Liver (tissue), 9 donors: Measurements from ENCODE around the gene OGG1. TPM values are rescaled to one million over a fixed set of nuclear protein-coding genes. Genes with fewer than 3 reads are reported as not detected.

Experiments
- DNase-seq: peaks from one replicate; pipeline ENCODE4 v3.0.0-alpha.2; 2017; ENCODE audit warnings: low spot score
- H3K27ac ChIP-seq, 2 donors: one replicate each; pipeline ENCODE4 v1.7.0; 2013; ENCODE audit warnings: inconsistent platforms in 2 of 2, low read length in 2 of 2, control low read depth in 1 of 2, low read depth in 1 of 2, mild to moderate bottlenecking in 1 of 2
- H3K27me3 ChIP-seq, 4 donors: one replicate each; pipeline versions ENCODE4 v1.6.1 to v1.7.0; 2013; ENCODE audit warnings: low read length in 3 of 4, inconsistent platforms in 1 of 4, mild to moderate bottlenecking in 1 of 4, moderate library complexity in 1 of 4; ENCODE audit not compliant: control insufficient read depth in 4 of 4, insufficient read depth in 4 of 4
- H3K36me3 ChIP-seq, 4 donors: one replicate each; pipeline versions ENCODE4 v1.6.1 to v1.7.0; 2013; ENCODE audit warnings: low read length in 3 of 4, mild to moderate bottlenecking in 3 of 4, low read depth in 1 of 4, moderate library complexity in 1 of 4; ENCODE audit not compliant: control insufficient read depth in 4 of 4, insufficient read depth in 3 of 4
- H3K4me1 ChIP-seq, 4 donors: one replicate each; pipeline versions ENCODE4 v1.6.1 to v1.7.0; 2013; ENCODE audit warnings: low read length in 3 of 4, mild to moderate bottlenecking in 3 of 4, moderate library complexity in 1 of 4; ENCODE audit not compliant: control insufficient read depth in 4 of 4, insufficient read depth in 4 of 4
- H3K4me3 ChIP-seq, 3 donors: one replicate each; pipeline versions ENCODE4 v1.6.1 to v1.7.0; 2013; ENCODE audit warnings: low read length in 3 of 3, control low read depth in 1 of 3, low read depth in 1 of 3, mild to moderate bottlenecking in 1 of 3
- H3K9ac ChIP-seq, 2 donors: one replicate each; pipeline ENCODE4 v1.7.0; 2013; ENCODE audit warnings: low read length in 2 of 2, mild to moderate bottlenecking in 2 of 2, moderate library complexity in 2 of 2, control low read depth in 1 of 2, low read depth in 1 of 2
- H3K9me3 ChIP-seq, 4 donors: one replicate each; pipeline versions ENCODE4 v1.6.1 to v1.7.0; 2013; ENCODE audit warnings: low read length in 3 of 4; ENCODE audit not compliant: control insufficient read depth in 4 of 4
- ATF3 ChIP-seq: IDR thresholded peaks from 2 replicates; pipeline ENCODE4 v1.6.1; 2016; ENCODE audit warnings: antibody characterized with exemption
- EGR1 ChIP-seq, 2 donors: IDR thresholded peaks; 2 replicates each; pipeline ENCODE4 v1.6.1; 2016 to 2018; ENCODE audit warnings: antibody characterized with exemption in 2 of 2, low read depth in 2 of 2
- FOXA1 ChIP-seq: IDR thresholded peaks from 2 replicates; pipeline ENCODE4 v1.6.1; 2016; ENCODE audit warnings: antibody characterized with exemption
- GABPA ChIP-seq, 2 donors: IDR thresholded peaks in 1 of 2; conservative IDR thresholded peaks in 1 of 2; 2 replicates each; pipeline ENCODE4 v1.6.1; 2016; ENCODE audit warnings: antibody characterized with exemption in 2 of 2, mild to moderate bottlenecking in 1 of 2, moderate library complexity in 1 of 2
- HNF4A ChIP-seq, 2 donors: conservative IDR thresholded peaks; 2 replicates each; pipeline ENCODE4 v1.6.1; 2016; ENCODE audit warnings: antibody characterized with exemption in 2 of 2, mild to moderate bottlenecking in 2 of 2
- HNF4G ChIP-seq: IDR thresholded peaks from 2 replicates; pipeline ENCODE4 v1.6.1; 2016; ENCODE audit warnings: antibody characterized with exemption
- JUND ChIP-seq, 2 donors: IDR thresholded peaks; 2 replicates each; pipeline ENCODE4 v1.6.1; 2016; ENCODE audit warnings: antibody characterized with exemption in 2 of 2
- NR2F2 ChIP-seq: IDR thresholded peaks from 2 replicates; pipeline ENCODE4 v1.6.1; 2016; ENCODE audit warnings: antibody characterized with exemption
- RAD21 ChIP-seq, 2 donors: IDR thresholded peaks; 2 replicates each; pipeline ENCODE4 v1.6.1; 2016; ENCODE audit warnings: antibody characterized with exemption in 2 of 2, mild to moderate bottlenecking in 2 of 2
- RXRA ChIP-seq, 2 donors: IDR thresholded peaks; 2 replicates each; pipeline ENCODE4 v1.6.1; 2017 to 2018; ENCODE audit warnings: antibody characterized with exemption in 2 of 2, mild to moderate bottlenecking in 1 of 2
- SP1 ChIP-seq: IDR thresholded peaks from 2 replicates; pipeline ENCODE4 v1.6.1; 2018; ENCODE audit warnings: antibody characterized with exemption, mild to moderate bottlenecking
- YY1 ChIP-seq: IDR thresholded peaks from 2 replicates; pipeline ENCODE4 v1.6.1; 2016; ENCODE audit warnings: antibody characterized with exemption, mild to moderate bottlenecking
- WGBS: extraction: QIAGEN DNeasy Blood & Tissue Kit; methylation state at CpG from one replicate; pipeline ENCODE4 v1.1.7; 2013; 5-methylcytosine and 5-hydroxymethylcytosine counted together
- polyA plus RNA-seq, 2 donors: library from polyadenylated mRNA; stranded (reverse) in 1 of 2; unstranded in 1 of 2; fragments of 200-250 nt in 1 of 2; fragments of >200 nt in 1 of 2; fragmentation: Nextera tagmentation in 1 of 2; extraction: Ambion mirVana in 1 of 2; gene quantifications; one replicate each; pipeline versions ENCODE4 v1.2.1 to v1.2.3, GENCODE V29; 2013 to 2015
- total RNA-seq, 2 donors: library from RNA; depleted of rRNA; stranded (reverse); fragments of >200 nt; gene quantifications; one replicate each; pipeline ENCODE4 v1.2.3, GENCODE V29; 2014
- TF ChIP-seq, protein P1 (sequence below): IDR thresholded peaks from 2 replicates; pipeline ENCODE4 v1.6.1; 2016; ENCODE audit warnings: antibody characterized with exemption, mild to moderate bottlenecking
- TF ChIP-seq, protein P2 (sequence below): fragments of 150-350 bp; IDR thresholded peaks from 2 replicates; pipeline ENCODE4 v1.5.1; 2017; ENCODE audit warnings: improper control_type of control experiment, low read depth, low read length; ENCODE audit not compliant: missing input control
- donor health status: healthy.
- donor health status: healthy.
- donor health status: healthy.
- donor health status: healthy.
- donor health status: healthy.

OGG1 gene
- total and polyA plus RNA-seq, 4 donors, result 8.9 to 19.8 (median 10.0) TPM

- H3K27me3 ChIP-seq, result no peaks in the 10 kb centered on the region
- no peak for DNase-seq
- H3K4me3 ChIP-seq, result peak overlapping the region; percentile 89 to 97 (median 93)
- H3K4me1 ChIP-seq, result peaks cover 0 to 24% (median 19%) of the 10 kb centered on the region in 4 donors
- 1% methylated on average over 23 of the region's 23 CpGs for whole genome bisulfite sequencing
- peak overlapping the region; percentile 78 to 88 for H3K9ac ChIP-seq
- no peak for TF ChIP-seq RAD21 (IDR thresholded peaks at IDR 0.05)
- TF ChIP-seq YY1, result no peak
- no peak for TF ChIP-seq RXRA (IDR thresholded peaks at IDR 0.05)
- no peak for TF ChIP-seq HNF4G
- no peak for TF ChIP-seq ATF3
- TF ChIP-seq, protein P1, sequence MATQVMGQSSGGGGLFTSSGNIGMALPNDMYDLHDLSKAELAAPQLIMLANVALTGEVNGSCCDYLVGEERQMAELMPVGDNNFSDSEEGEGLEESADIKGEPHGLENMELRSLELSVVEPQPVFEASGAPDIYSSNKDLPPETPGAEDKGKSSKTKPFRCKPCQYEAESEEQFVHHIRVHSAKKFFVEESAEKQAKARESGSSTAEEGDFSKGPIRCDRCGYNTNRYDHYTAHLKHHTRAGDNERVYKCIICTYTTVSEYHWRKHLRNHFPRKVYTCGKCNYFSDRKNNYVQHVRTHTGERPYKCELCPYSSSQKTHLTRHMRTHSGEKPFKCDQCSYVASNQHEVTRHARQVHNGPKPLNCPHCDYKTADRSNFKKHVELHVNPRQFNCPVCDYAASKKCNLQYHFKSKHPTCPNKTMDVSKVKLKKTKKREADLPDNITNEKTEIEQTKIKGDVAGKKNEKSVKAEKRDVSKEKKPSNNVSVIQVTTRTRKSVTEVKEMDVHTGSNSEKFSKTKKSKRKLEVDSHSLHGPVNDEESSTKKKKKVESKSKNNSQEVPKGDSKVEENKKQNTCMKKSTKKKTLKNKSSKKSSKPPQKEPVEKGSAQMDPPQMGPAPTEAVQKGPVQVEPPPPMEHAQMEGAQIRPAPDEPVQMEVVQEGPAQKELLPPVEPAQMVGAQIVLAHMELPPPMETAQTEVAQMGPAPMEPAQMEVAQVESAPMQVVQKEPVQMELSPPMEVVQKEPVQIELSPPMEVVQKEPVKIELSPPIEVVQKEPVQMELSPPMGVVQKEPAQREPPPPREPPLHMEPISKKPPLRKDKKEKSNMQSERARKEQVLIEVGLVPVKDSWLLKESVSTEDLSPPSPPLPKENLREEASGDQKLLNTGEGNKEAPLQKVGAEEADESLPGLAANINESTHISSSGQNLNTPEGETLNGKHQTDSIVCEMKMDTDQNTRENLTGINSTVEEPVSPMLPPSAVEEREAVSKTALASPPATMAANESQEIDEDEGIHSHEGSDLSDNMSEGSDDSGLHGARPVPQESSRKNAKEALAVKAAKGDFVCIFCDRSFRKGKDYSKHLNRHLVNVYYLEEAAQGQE, result no peak
- TF ChIP-seq EGR1 (IDR thresholded peaks at IDR 0.05; ENCODE audit: low read depth in 2 of 2), result no peak
- H3K36me3 ChIP-seq, result peaks cover 6 to 27% (median 26%) of the 10 kb centered on the region in 4 donors
- no peaks in the 10 kb centered on the region for H3K9me3 ChIP-seq
- peak overlapping the region; percentile 88 to 93 for H3K27ac ChIP-seq
Observed at GRCh38 chr3:9793161-9793781, 43.5 kb downstream of the OGG1 start.

GRCh38 chr3:9794400-9794799, 44.6 kb downstream of the OGG1 start:
- 95% methylated on average over 11 of the region's 11 CpGs for WGBS
- H3K36me3 ChIP-seq, result peaks cover 6 to 31% (median 27%) of the 10 kb centered on the region in 4 donors
- peaks cover 0 to 24% (median 19%) of the 10 kb centered on the region in 4 donors for H3K4me1 ChIP-seq
- no peak overlapping the region for H3K27ac ChIP-seq
- no peaks in the 10 kb centered on the region for H3K27me3 ChIP-seq
- TF ChIP-seq HNF4G (no peak), RXRA (IDR thresholded peaks at IDR 0.05) (no peak), FOXA1 (no peak), ATF3 (no peak), HNF4A (conservative IDR thresholded peaks at IDR 0.05) (no peak), GABPA (IDR thresholded peaks at IDR 0.05 in 1 of 2, conservative IDR thresholded peaks at IDR 0.05 in 1 of 2) (no peak), NR2F2 (no peak), RAD21 (IDR thresholded peaks at IDR 0.05) (no peak), YY1 (no peak), JUND (IDR thresholded peaks at IDR 0.05) (no peak), SP1 (no peak)
- TF ChIP-seq, protein P1, result no peak
- TF ChIP-seq, protein P2, sequence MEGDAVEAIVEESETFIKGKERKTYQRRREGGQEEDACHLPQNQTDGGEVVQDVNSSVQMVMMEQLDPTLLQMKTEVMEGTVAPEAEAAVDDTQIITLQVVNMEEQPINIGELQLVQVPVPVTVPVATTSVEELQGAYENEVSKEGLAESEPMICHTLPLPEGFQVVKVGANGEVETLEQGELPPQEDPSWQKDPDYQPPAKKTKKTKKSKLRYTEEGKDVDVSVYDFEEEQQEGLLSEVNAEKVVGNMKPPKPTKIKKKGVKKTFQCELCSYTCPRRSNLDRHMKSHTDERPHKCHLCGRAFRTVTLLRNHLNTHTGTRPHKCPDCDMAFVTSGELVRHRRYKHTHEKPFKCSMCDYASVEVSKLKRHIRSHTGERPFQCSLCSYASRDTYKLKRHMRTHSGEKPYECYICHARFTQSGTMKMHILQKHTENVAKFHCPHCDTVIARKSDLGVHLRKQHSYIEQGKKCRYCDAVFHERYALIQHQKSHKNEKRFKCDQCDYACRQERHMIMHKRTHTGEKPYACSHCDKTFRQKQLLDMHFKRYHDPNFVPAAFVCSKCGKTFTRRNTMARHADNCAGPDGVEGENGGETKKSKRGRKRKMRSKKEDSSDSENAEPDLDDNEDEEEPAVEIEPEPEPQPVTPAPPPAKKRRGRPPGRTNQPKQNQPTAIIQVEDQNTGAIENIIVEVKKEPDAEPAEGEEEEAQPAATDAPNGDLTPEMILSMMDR, result no peak
- H3K4me3 ChIP-seq, result no peak overlapping the region
- no peaks in the 10 kb centered on the region for H3K9me3 ChIP-seq
- H3K9ac ChIP-seq, result no peak overlapping the region
- no peak for DNase-seq
